ENCODE measurements around the gene RIMS4.

DNA sequence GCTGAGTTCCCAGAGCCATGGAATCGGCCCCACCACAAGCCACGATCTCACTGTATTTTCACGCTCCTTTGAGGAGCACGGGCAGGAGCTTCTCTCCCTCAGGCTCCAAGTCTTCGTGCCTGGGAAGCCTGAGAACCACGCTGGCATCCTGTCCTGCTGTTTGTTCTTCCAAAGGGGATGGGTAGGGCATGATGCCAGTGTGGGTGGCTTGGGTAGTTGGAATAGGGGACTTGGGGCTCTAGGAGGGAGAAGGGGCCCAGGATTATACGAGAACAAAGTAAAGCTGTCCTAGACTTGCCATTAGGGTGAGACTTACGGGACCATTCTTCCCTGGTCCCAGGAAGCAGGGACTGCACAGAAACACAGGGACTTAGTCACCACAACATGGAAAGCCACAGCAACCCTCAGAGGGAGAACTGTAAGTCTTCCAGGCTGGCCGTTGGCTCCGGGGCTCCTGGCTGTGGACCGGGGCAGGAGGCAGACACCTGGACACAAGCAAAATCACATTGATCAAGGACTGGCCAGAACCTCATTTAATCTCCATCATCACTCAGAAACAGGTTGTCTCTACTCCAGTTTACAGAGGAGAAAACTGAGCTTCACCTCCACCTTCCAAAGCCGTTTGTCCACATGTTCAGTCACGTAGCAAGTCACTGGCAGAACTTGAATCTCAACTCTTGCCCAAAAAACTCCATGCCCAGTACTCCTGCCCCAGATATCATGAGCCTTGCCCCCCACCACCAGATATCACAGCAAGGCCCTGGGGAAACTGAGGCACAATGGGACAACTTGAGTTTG lies 93.8 kb downstream of the RIMS4 start:
- TF ChIP-seq, protein P1, sequence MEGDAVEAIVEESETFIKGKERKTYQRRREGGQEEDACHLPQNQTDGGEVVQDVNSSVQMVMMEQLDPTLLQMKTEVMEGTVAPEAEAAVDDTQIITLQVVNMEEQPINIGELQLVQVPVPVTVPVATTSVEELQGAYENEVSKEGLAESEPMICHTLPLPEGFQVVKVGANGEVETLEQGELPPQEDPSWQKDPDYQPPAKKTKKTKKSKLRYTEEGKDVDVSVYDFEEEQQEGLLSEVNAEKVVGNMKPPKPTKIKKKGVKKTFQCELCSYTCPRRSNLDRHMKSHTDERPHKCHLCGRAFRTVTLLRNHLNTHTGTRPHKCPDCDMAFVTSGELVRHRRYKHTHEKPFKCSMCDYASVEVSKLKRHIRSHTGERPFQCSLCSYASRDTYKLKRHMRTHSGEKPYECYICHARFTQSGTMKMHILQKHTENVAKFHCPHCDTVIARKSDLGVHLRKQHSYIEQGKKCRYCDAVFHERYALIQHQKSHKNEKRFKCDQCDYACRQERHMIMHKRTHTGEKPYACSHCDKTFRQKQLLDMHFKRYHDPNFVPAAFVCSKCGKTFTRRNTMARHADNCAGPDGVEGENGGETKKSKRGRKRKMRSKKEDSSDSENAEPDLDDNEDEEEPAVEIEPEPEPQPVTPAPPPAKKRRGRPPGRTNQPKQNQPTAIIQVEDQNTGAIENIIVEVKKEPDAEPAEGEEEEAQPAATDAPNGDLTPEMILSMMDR (IDR thresholded peaks at IDR 0.05): no peak
- TF ChIP-seq POLR2A (IDR thresholded peaks at IDR 0.05): no peak
